Retinal pigment epithelial cell (primary cell): Measurements from ENCODE around the gene EMC8.
"Not testable (repeated sequence)": the region's sequence is repeated elsewhere in the genome, so short reads cannot be mapped to it uniquely, and the experiment has no call there.

Experiments used
- DNase-seq: peaks from one replicate; pipeline ENCODE4 v3.0.0-alpha.2; 2010; ENCODE audit warnings: low read depth
- H3K4me3 ChIP-seq: 2 replicates; pipeline ENCODE4 v1.5.1; 2011; ENCODE audit warnings: mild to moderate bottlenecking, low read length, control low read depth, moderate library complexity
- CTCF ChIP-seq: conservative IDR thresholded peaks from 2 replicates; pipeline ENCODE4 v1.5.1; 2011; ENCODE audit warnings: low read depth, low read length, control low read depth, inconsistent platforms

The EMC8 gene

GRCh38 chr16:85839681-85840240 lies 40.4 kb upstream of the EMC8 start:
- DNase-seq = no peak
- H3K4me3 ChIP-seq = no peak overlapping the region
- no peak for TF ChIP-seq CTCF

- DNase-seq = no peak
- TF ChIP-seq CTCF = no peak
- H3K4me3 ChIP-seq = no peak overlapping the region
Observed at GRCh38 chr16:85838876-85839585, 39.7 kb upstream of the EMC8 start.

GRCh38 chr16:85838381-85838780 lies 39.0 kb upstream of the EMC8 start:
- no peak overlapping the region for H3K4me3 ChIP-seq
- no peak for TF ChIP-seq CTCF
- no peak for DNase-seq

- not testable (repeated sequence) for DNase-seq, H3K4me3 ChIP-seq
Observed at GRCh38 chr16:85837654-85838053, 38.3 kb upstream of the EMC8 start.

GRCh38 chr16:85836706-85837582 lies 37.6 kb upstream of the EMC8 start:
- no peak for DNase-seq
- H3K4me3 ChIP-seq = no peak overlapping the region
- TF ChIP-seq CTCF = no peak

- no peak for DNase-seq
- TF ChIP-seq CTCF = no peak
- no peak overlapping the region for H3K4me3 ChIP-seq
Observed at GRCh38 chr16:85835956-85836705, 36.8 kb upstream of the EMC8 start.

- TF ChIP-seq CTCF = no peak
- DNase-seq = no peak
- H3K4me3 ChIP-seq = no peak overlapping the region
Observed at GRCh38 chr16:85835227-85835751, 35.9 kb upstream of the EMC8 start.
